Measurements from ENCODE around the gene VILL. TPM values are rescaled to one million over a fixed set of nuclear protein-coding genes. Genes with fewer than 3 reads are reported as not detected.
A peak's percentile ranks its signal among the peaks of the same experiment; 100 is the strongest.

The VILL gene
- total and polyA plus RNA-seq, 2 of the 8 experiments (the other 6 are each of a cell fraction or from before 2014, with no cell fraction given), result 4.1 to 4.2 TPM

GRCh38 chr3:37987751-37988179 is 2.8 kb upstream of the VILL start:
- peaks cover 0 to 9% (median 6%) of the 10 kb centered on the region in 4 experiments; a peak in 5 of 7 replicates for H3K4me1 ChIP-seq (replicated peaks in 1 of 4; ENCODE audit: control insufficient read depth in 3 of 4, insufficient read depth in 4 of 4, low read length in 3 of 4)
- no peak overlapping the region for H3K18ac ChIP-seq (ENCODE audit: extremely low read depth, low read length)
- ChIA-PET POLR2A (ENCODE audit: partially characterized antibody) (no interaction called here), CTCF (ENCODE audit: partially characterized antibody) (interaction anchor here (0.9 to 9.0 kb wide), 4 partner anchors 9 to 132 kb away, joined by 6 to 134 read pairs (median 30); no protein-coding TSS in a partner anchor)
- H2AK5ac ChIP-seq (ENCODE audit: low read depth, low read length), result no peak overlapping the region
- no peaks in the 10 kb centered on the region for H4K20me1 ChIP-seq (replicated peaks in 1 of 2; ENCODE audit: control insufficient read depth in 1 of 2, insufficient read depth in 2 of 2, low read length in 2 of 2)
- no peak overlapping the region for H3K4me2 ChIP-seq (ENCODE audit: insufficient read depth in 1 of 2, low read depth in 2 of 2, low read length in 2 of 2)
- H4K8ac ChIP-seq (ENCODE audit: extremely low read depth, insufficient read depth, low read length), result peak overlapping the region; percentile 28; the same call in 1 of the 2 replicates
- no peak overlapping the region for H2BK120ac ChIP-seq (replicated peaks; ENCODE audit: low read depth, low read length)
- no peak overlapping the region for H2BK12ac ChIP-seq (ENCODE audit: low read depth, low read length)
- H2AFZ ChIP-seq (ENCODE audit: low read length), result no peak overlapping the region
- no peak for FAIRE-seq
- H4K5ac ChIP-seq (ENCODE audit: insufficient read length, low read depth, low read length), result no peak overlapping the region
- no peak overlapping the region for H3K9ac ChIP-seq (replicated peaks in 1 of 4; ENCODE audit: extremely low read depth in 1 of 4, low read depth in 3 of 4, low read length in 3 of 4)
- H3K23me2 ChIP-seq (ENCODE audit: low read depth, low read length), result no peaks in the 10 kb centered on the region; the same call in 1 of the 2 replicates
- H3K56ac ChIP-seq (replicated peaks; ENCODE audit: insufficient read length, low read depth, low read length), result no peak overlapping the region
- no peak for DNase-seq (ENCODE audit: low read depth in 1 of 2, low spot score in 2 of 2)
- no peaks in the 10 kb centered on the region for H3K79me1 ChIP-seq (ENCODE audit: low read depth, low read length)
- H4K91ac ChIP-seq (replicated peaks; ENCODE audit: insufficient read length, low read length), result no peak overlapping the region
- no peak overlapping the region for H2BK15ac ChIP-seq (ENCODE audit: low read length)
- H3K36me3 ChIP-seq (ENCODE audit: control insufficient read depth in 2 of 4, insufficient read depth in 4 of 4, low read length in 3 of 4), result no peaks in the 10 kb centered on the region
- no peak overlapping the region for H3K27ac ChIP-seq (ENCODE audit: low read depth, low read length)
- no peaks in the 10 kb centered on the region for H3K79me2 ChIP-seq (ENCODE audit: control insufficient read depth in 1 of 2, insufficient read depth in 2 of 2, low read length in 2 of 2)
- no peak overlapping the region for H3K23ac ChIP-seq (ENCODE audit: insufficient read length)
- H2BK5ac ChIP-seq (ENCODE audit: low read depth, low read length), result no peak overlapping the region
- H3K4ac ChIP-seq (replicated peaks; ENCODE audit: insufficient read length, low read depth, low read length), result no peak overlapping the region
- 92% methylated on average over 7 of the region's 7 CpGs; no CpG with 5 or more reads in 1 of the 2 experiments for WGBS, 2 experiments (ENCODE audit: extremely low coverage in 1 of 2, insufficient coverage in 1 of 2, insufficient read length in 1 of 2, insufficient replicate concordance in 2 of 2, low coverage in 1 of 2, low lambda C conversion rate in 2 of 2, missing lambda C conversion rate in 1 of 2)
- H2BK20ac ChIP-seq (ENCODE audit: low read length), result no peak overlapping the region
- H3K9me3 ChIP-seq (ENCODE audit: insufficient read depth in 2 of 2, low read depth in 1 of 2, low read length in 1 of 2), result no peaks in the 10 kb centered on the region
- H3K14ac ChIP-seq (ENCODE audit: insufficient read length), result no peak overlapping the region
- H3K27me3 ChIP-seq (replicated peaks in 1 of 4; ENCODE audit: control insufficient read depth in 3 of 4, extremely low read depth in 1 of 4, insufficient read depth in 3 of 4, low read length in 3 of 4), result peaks cover 0 to 5% (median 1%) of the 10 kb centered on the region in 4 experiments; a peak in 4 of 7 replicates
- no peak overlapping the region for H3K4me3 ChIP-seq (ENCODE audit: extremely low read depth in 1 of 4, insufficient read depth in 2 of 4, low read depth in 3 of 4, low read length in 4 of 4)
- TF ChIP-seq NRF1 (IDR thresholded peaks at IDR 0.05; ENCODE audit: low read depth, low read length) (no peak), ATF3 (IDR thresholded peaks at IDR 0.05; ENCODE audit: insufficient read depth, low read depth, low read length) (no peak), CEBPB (IDR thresholded peaks at IDR 0.05; ENCODE audit: low read depth, low read length) (no peak), TAF7 (optimal IDR thresholded peaks at IDR 0.05; ENCODE audit: borderline replicate concordance, low read depth, low read length) (no peak), KDM4A (IDR thresholded peaks at IDR 0.05; ENCODE audit: low read depth, low read length, severe bottlenecking) (no peak), GTF2F1 (IDR thresholded peaks at IDR 0.05; ENCODE audit: borderline replicate concordance, low read depth, low read length) (no peak), TBP (IDR thresholded peaks at IDR 0.05; ENCODE audit: low read depth, low read length) (no peak), CTBP2 (IDR thresholded peaks at IDR 0.05; ENCODE audit: borderline replicate concordance, insufficient read depth, insufficient read length, low read length) (no peak), CREB1 (IDR thresholded peaks at IDR 0.05) (no peak), SP2 (IDR thresholded peaks at IDR 0.05; ENCODE audit: low read length) (no peak), FOSL1 (IDR thresholded peaks at IDR 0.05; ENCODE audit: insufficient read depth, low read depth, low read length) (no peak), CHD2 (IDR thresholded peaks at IDR 0.05; ENCODE audit: low read length) (no peak), TAF1 (IDR thresholded peaks at IDR 0.05; ENCODE audit: low read depth, low read length) (no peak), SAP30 (IDR thresholded peaks at IDR 0.05; ENCODE audit: insufficient read depth, insufficient replicate concordance, low read length) (no peak)
